Right lobe of liver (tissue), 6 donors: ENCODE data around the gene C4orf50. TPM values are rescaled to one million over a fixed set of nuclear protein-coding genes. Genes with fewer than 3 reads are reported as not detected.
"Not testable (repeated sequence)": the region's sequence is repeated elsewhere in the genome, so short reads cannot be mapped to it uniquely, and the experiment has no call there.

Source experiments
- ATAC-seq, 4 donors: fragments of 200-7000 bp; cut with Tn5 transposase; one replicate each; pipeline ENCODE4 v1.9.1; 2020; ENCODE audit warnings: mild to moderate bottlenecking in 4 of 4, moderate library complexity in 4 of 4
- DNase-seq, 3 donors: peaks; one replicate each; pipeline ENCODE4 v3.0.0-alpha.2; 2020
- H3K27ac ChIP-seq, 3 donors: fragments of 200-600 bp; one replicate each; pipeline ENCODE4 v1.8.0; 2022
- H3K27me3 ChIP-seq, 2 donors: fragments of 200-600 bp; one replicate each; pipeline ENCODE4 v1.8.0; 2022
- H3K36me3 ChIP-seq, 4 donors: fragments of 200-600 bp; sonication (generic) in 1 of 4; one replicate each; pipeline versions ENCODE4 v1.5.1 to v1.8.0; 2017 to 2022; ENCODE audit warnings: control low read depth in 1 of 4
- H3K4me1 ChIP-seq, 4 donors: fragments of 200-600 bp; sonication (generic) in 1 of 4; one replicate each; pipeline versions ENCODE4 v1.5.1 to v1.8.0; 2017 to 2022; ENCODE audit warnings: control low read depth in 1 of 4
- H3K4me3 ChIP-seq, 3 donors: fragments of 200-600 bp; one replicate each; pipeline ENCODE4 v1.8.0; 2022
- H3K9me3 ChIP-seq, 4 donors: fragments of 200-600 bp; sonication (generic) in 1 of 4; one replicate each; pipeline versions ENCODE4 v1.5.1 to v1.8.0; 2017 to 2022; ENCODE audit warnings: control low read depth in 1 of 4
- CTCF ChIP-seq, 4 donors: fragments of 200-600 bp in 3 of 4; fragments of 450-650 bp in 1 of 4; IDR thresholded peaks; one replicate each; pipeline versions ENCODE4 v1.5.1 to v1.8.0; 2016 to 2022; ENCODE audit warnings: antibody characterized with exemption in 4 of 4, mild to moderate bottlenecking in 2 of 4
- POLR2A ChIP-seq: fragments of 450-650 bp; IDR thresholded peaks from one replicate; pipeline ENCODE4 v1.6.1; 2017; ENCODE audit warnings: antibody characterized with exemption, mild to moderate bottlenecking
- WGBS: methylation state at CpG from one replicate; pipeline ENCODE4 v1.1.6; 2018; ENCODE audit warnings: low coverage, low lambda C conversion rate; ENCODE audit not compliant: insufficient coverage; ENCODE audit errors: missing lambda C conversion rate; 5-methylcytosine and 5-hydroxymethylcytosine counted together
- intact Hi-C, 2 donors: fragments of 100-400 bp; cut with DNase I; formaldehyde crosslinking; loops; one replicate each; pipeline versions ENCODE4 v1.11.2 to v1.14.1; 2022
- total RNA-seq, 6 experiments: library from RNA; depleted of rRNA in 2 of 6; stranded (reverse); fragments of >200 nt in 2 of 6; fragmentation: NEBNext Ultra II Directional in 3 of 6; extraction: Animal tissue kit (Norgen Biotek cat#: 25700) in 3 of 6; gene quantifications; one replicate each; pipeline versions ENCODE4 v1.1.0 to v1.2.4, GENCODE V29; 2016 to 2023
- donor health status: DM: no; HTN: yes; CAD: no.
- donor health status: DM: no; HTN: no; CAD: no.
- donor health status: DM: no; HTN: no; CAD: no.
- donor health status: DM: no; HTN: yes; CAD: no.
- donor health status: DM: no; HTN: yes; CAD: no.

C4orf50 gene
- total RNA-seq, 6 experiments from 2014 or later = under 0.01 to 0.06 TPM; not detected in 4

GRCh38 chr4:6009452-6009851 lies 8.8 kb downstream of the C4orf50 start:
- Histone ChIP-seq H3K27me3 (no peaks in the 10 kb centered on the region), H3K27ac (no peak overlapping the region), H3K4me1 (no peaks in the 10 kb centered on the region), H3K4me3 (no peak overlapping the region), H3K9me3 (no peaks in the 10 kb centered on the region), H3K36me3 (no peaks in the 10 kb centered on the region)
- 26% methylated on average over 8 of the region's 8 CpGs for WGBS
- DNase-seq (no peak), ATAC-seq (no peak)
- TF ChIP-seq POLR2A (no peak), CTCF (IDR thresholded peaks at IDR 0.05) (no peak)
- intact Hi-C loops = no loop called here

- H3K27me3 ChIP-seq = no peaks in the 10 kb centered on the region
- 53% methylated on average over 10 of the region's 19 CpGs for WGBS
- no peaks in the 10 kb centered on the region for H3K9me3 ChIP-seq
- DNase-seq (peak in 1 of 3 donors; percentile 20), ATAC-seq (no peak)
- H3K36me3 ChIP-seq = no peaks in the 10 kb centered on the region
- no peak overlapping the region for H3K4me3 ChIP-seq
- intact Hi-C loops = no loop called here
- TF ChIP-seq CTCF (IDR thresholded peaks at IDR 0.05) = no peak
- TF ChIP-seq POLR2A = no peak
- no peak overlapping the region for H3K27ac ChIP-seq
- H3K4me1 ChIP-seq = no peaks in the 10 kb centered on the region
Measured at GRCh38 chr4:6008766-6009385, 9.4 kb downstream of the C4orf50 start.

GRCh38 chr4:6008092-6008551 lies 10.1 kb downstream of the C4orf50 start:
- ATAC-seq (peak in 2 of 4 donors; percentile 31 to 47), DNase-seq (peak in 1 of 3 donors; percentile 35)
- no peak overlapping the region for H3K27ac ChIP-seq
- WGBS = no CpG with 5 or more reads among the region's 54 CpGs
- no peaks in the 10 kb centered on the region for H3K36me3 ChIP-seq
- intact Hi-C loops = no loop called here
- H3K4me1 ChIP-seq = no peaks in the 10 kb centered on the region
- H3K9me3 ChIP-seq = no peaks in the 10 kb centered on the region
- H3K27me3 ChIP-seq = no peaks in the 10 kb centered on the region
- TF ChIP-seq CTCF (IDR thresholded peaks at IDR 0.05) (peak in 1 of 4 donors; percentile 18), POLR2A (no peak)
- H3K4me3 ChIP-seq = no peak overlapping the region

GRCh38 chr4:6005175-6005574 lies 13.1 kb downstream of the C4orf50 start:
- ATAC-seq (no peak), DNase-seq (no peak)
- H3K36me3 ChIP-seq = no peaks in the 10 kb centered on the region
- no peak overlapping the region for H3K4me3 ChIP-seq
- H3K4me1 ChIP-seq = no peaks in the 10 kb centered on the region
- no peaks in the 10 kb centered on the region for H3K27me3 ChIP-seq
- H3K9me3 ChIP-seq = no peaks in the 10 kb centered on the region
- TF ChIP-seq POLR2A (no peak), CTCF (IDR thresholded peaks at IDR 0.05) (no peak)
- 37% methylated on average over 2 of the region's 4 CpGs for WGBS
- intact Hi-C loops = no loop called here
- H3K27ac ChIP-seq = no peak overlapping the region

GRCh38 chr4:6003485-6003884 lies 14.7 kb downstream of the C4orf50 start:
- ATAC-seq, H3K36me3 ChIP-seq, H3K4me1 ChIP-seq, H3K27ac ChIP-seq, intact Hi-C loops, H3K9me3 ChIP-seq, H3K4me3 ChIP-seq, DNase-seq, H3K27me3 ChIP-seq: not testable (repeated sequence)
- WGBS = 8% methylated on average over 1 of the region's 1 CpG
